Natural killer cell treated with Interleukin-12 subunit alpha and Interleukin-12 subunit beta and Interleukin-15 and Interleukin-18, amount 100 ng/mL, for 72 hours (primary cell): ENCODE measurements around the gene ACADS. TPM values are rescaled to one million over a fixed set of nuclear protein-coding genes. Genes with fewer than 3 reads are reported as not detected.

Experiments
- total RNA-seq, 2 donors: library from RNA; stranded (reverse); gene quantifications; one replicate each; pipeline ENCODE4 v1.2.3, GENCODE V29; 2022

Gene ACADS
- total RNA-seq, 2 donors from 2014 or later = 12.8 to 13.9 TPM

Other genes with a start within 250 kb of the ACADS start
- gene DYNLL1, start 229.7 kb upstream of the ACADS start, total RNA-seq = 100 to 1,000 TPM; 207 to 267 TPM
- 10 to 100 TPM; 27.5 to 27.9 TPM for gene COQ5, start 196.7 kb upstream of the ACADS start, total RNA-seq
- 100 to 1,000 TPM; 241 to 279 TPM for gene RNF10, start 191.5 kb upstream of the ACADS start, total RNA-seq
- gene POP5, start 144.4 kb upstream of the ACADS start, total RNA-seq = 10 to 100 TPM; 51.2 to 69.4 TPM
- gene CABP1, start 85.2 kb upstream of the ACADS start, total RNA-seq = under 1 TPM in 1 of 2 donors, not detected in 1; 0.24 TPM
- 100 to 1,000 TPM; 115 to 158 TPM for gene MLEC, start 38.7 kb upstream of the ACADS start, total RNA-seq
- gene UNC119B, start 15.4 kb upstream of the ACADS start, total RNA-seq = 10 to 100 TPM; 15.6 to 28.1 TPM
- gene SPPL3, start 178.5 kb downstream of the ACADS start, total RNA-seq = 10 to 100 TPM; 21.6 to 31.6 TPM